HG02588 (cell line): ENCODE data around the gene MRPL45.
"Not testable (repeated sequence)": the region's sequence is repeated elsewhere in the genome, so short reads cannot be mapped to it uniquely, and the experiment has no call there.

ENCODE experiments used
- ATAC-seq: cut with Tn5 transposase; IDR thresholded peaks from one replicate; pipeline ENCODE4 v1.9.1; 2021; ENCODE audit warnings: mild to moderate bottlenecking, moderate library complexity; ENCODE audit not compliant: unreplicated experiment

MRPL45 gene

DNA sequence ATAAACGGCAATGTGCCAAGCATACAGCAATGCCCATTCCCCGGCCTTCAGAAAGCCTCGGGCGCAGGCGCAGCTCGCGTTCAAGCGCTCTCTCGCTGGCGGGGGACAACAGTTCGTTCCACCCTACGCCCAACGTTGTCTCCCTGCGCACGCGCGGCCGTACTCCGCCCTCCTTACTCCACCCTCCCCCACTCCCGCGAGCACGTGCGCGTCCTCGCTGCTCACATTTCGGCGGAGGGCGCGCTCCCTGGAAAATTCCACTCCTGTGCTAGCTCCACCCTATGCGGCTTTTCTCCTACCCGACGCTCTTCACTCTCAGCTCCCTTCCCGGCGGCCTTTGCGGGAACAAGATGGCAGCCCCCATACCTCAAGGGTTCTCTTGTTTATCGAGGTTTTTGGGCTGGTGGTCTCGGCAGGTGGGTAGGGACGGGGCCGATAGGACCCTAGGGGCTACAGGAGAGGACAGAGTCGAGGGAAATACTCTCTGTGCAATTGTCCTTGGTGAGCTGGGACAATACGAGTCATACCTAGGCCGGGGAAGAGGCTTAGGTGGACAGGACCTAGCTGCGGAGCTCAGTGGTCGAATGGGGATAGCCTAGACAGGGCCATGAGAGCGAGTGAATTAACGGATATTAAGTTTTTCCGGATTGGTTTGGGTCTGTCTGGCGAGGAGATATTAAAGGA lies at the start of gene MRPL45:
Gene MRPL45 (plus strand): TSS at position 335 of the 684 bp plus-strand sequence. CDS start 16 bp downstream, at position 351.
- peak; percentile 94 for ATAC-seq

- not testable (repeated sequence) for ATAC-seq
Measured at GRCh38 chr17:38253191-38253590, 43.8 kb upstream of the MRPL45 start.

DNA sequence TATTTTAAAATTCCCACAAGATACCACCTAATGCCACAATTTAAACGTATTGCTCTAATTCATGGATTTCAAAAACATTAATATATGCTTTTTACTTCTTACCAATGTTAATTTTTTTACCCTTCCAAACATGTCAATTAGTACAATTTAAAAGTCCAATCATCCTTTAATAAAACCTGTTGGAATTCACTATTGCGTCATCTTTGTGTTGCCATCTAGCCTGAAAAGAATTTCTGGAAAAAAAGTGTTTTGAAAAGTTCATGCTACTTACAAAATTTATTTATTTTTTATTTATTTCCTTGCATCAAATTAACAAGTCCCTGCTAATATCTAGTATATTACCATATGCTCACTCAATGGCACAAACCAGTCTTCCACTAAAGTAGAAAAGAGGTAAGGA lies 42.6 kb upstream of the MRPL45 start:
- ATAC-seq: not testable (repeated sequence)

GRCh38 chr17:38257013-38257621 lies 39.9 kb upstream of the MRPL45 start:
- peak; percentile 75 for ATAC-seq

GRCh38 chr17:38265974-38266506 lies 30.9 kb upstream of the MRPL45 start:
- not testable (repeated sequence) for ATAC-seq

DNA sequence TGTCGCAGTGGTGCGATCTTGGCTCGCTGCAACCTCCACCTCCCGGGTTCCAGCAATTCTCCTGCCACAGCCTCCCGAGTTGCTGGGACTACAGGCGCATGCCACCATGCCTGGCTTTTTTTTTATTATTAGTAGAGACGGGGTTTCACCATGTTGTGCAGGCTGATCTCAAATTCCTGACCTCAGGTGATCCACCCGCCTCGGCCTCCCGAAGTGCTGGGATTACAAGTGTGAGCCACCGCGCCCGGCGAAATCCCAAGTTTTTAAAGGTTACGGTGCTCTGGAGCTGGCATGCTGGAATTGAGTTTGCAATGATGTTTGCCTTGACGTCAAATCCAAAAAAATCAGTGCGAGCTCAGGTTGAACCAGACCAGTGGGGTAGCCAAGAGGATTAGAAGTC lies 30.4 kb upstream of the MRPL45 start:
- ATAC-seq: not testable (repeated sequence)

DNA sequence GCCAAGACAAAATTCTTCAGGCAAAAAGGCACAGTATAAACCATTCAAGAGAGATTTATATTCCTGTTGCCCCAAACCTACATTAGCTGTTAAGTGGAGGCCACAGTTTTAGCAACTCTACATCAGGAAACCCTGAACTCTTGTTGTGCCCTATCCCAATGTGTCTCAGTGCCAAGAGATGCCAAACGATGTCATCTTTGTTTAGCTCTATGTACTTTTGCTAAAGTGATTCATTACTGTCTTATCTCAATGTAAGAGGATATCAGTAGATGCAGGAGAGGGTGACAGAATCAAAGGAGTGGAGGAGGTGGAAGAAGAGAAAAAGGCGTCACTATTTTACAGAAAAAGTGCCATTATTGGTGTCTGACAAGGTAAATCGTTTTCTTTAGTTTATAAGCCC lies 28.8 kb upstream of the MRPL45 start:
- not testable (repeated sequence) for ATAC-seq

GRCh38 chr17:38269045-38269444 lies 27.9 kb upstream of the MRPL45 start:
- ATAC-seq: not testable (repeated sequence)

DNA sequence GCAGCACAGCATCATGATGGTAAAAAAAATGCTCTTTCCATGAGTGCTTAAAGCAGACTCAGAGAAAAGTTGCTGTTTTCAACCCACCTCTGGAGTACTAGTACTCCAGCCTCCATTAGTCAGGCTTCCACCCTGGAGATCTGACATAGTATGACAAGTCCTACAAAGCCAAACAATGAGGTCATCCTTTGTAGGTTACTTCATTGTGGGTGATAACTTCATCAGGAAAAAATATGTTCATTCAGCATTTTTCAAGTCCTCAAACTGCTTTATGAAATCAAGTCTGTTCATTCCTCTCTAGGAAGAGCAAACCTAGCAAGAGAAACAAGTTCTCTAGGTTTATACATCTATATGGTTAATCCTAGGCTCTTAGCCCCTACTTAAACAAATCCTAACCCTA lies 27.4 kb upstream of the MRPL45 start:
- ATAC-seq: not testable (repeated sequence)

DNA sequence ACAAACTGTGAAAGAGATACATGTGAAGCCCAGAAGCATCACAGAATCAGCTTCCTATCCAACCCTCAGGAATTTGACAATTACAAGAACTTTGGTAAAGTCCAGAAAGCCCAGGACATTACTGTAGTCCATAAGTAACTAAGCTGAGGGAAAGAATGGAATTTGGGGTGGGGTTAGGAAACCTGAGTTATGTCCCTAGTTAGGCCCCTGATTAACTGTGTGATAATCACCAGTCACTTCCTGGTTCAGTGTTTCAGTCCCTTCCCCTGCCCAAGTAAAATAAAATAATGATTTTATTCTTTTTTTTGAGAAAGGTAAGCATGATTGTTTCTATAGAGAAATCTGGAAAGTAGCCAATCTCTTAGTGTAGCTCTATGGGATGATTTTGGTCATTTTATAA lies 11.0 kb upstream of the MRPL45 start:
- not testable (repeated sequence) for ATAC-seq

GRCh38 chr17:38286501-38287091 lies 10.4 kb upstream of the MRPL45 start:
- not testable (repeated sequence) for ATAC-seq

DNA sequence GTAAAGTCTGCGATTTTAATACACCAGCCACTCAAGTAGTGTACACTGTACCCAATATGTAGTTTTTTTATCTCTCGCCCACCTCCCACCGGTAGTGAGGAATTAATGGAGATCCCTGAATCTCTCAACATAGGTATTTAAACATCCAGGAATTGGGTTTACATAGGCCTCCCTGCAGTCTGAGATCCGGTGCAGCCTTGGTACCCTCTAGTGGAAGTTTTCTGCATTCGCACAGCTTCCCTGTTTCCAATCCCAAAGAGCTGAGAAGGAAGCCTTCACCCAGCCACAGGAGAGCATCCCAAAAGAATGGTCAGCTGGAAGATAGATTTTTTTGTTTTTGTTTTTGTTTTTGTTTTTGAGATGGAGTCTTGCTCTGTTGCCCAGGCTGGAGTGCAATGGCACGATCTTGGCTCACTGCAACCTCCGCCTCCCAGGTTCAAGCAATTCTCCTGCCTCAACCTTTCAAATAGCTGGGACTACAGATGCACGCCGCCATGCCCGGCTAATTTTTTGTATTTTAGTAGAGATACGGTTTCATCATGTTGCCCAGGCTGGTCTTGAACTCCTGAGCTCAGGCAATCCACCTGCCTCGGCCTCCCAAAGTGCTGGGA lies 8.6 kb upstream of the MRPL45 start:
- ATAC-seq: not testable (repeated sequence)

DNA sequence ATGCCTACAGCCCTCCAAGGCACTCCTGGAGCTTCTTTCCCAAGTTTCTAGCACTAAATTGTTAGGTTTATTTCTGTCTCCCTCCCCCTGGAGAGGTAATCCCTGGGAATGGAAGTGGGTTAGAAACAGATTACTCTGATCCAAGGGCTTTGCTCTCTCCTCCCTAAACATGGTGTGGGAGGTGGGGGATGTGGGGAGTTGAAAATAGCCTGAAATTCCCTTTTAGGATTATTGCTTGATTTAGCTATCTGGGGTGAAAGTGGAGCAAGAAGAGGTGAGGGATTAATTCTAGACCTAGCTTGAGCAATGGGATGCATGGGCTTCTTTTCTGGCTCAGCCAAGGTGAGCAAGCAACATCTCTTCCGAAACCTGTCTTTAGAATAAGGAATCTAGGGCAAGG lies 7.2 kb upstream of the MRPL45 start:
- ATAC-seq: not testable (repeated sequence)

DNA sequence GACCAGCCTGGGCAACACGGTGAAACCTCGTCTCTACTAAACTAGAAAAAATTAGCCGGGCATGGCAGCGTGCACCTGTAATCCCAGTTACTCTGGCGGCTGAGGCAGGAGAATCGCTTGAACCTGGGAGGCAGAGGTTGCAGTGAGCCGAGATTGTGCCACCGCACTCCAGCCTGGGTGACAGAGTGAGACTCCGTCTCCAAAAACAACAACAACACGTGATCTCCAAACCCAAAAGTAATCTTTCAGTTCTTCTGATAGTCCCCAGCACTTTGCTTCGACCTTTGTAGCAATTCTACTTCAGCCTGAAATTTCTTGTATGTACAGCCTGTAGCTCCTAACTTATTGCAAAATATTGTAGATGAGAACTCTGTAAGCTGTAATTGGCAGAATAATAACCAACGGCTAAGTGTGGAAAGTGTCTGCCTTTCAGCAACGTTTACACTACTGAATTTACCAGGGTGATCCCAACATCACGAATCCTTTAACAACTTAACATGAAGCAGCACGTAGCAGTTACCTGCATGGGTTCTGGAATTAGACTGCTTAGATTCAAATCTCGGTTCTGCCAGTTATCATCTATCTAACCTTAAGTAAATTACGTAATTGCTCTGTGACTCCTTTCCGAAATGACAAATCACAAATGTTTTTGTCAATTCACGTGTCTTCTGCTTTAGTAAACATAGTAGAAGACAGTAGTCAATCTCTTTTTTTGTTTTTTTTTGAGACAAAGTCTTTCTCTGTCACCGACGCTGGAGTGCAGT lies 1.2 kb upstream of the MRPL45 start:
- not testable (repeated sequence) for ATAC-seq

DNA sequence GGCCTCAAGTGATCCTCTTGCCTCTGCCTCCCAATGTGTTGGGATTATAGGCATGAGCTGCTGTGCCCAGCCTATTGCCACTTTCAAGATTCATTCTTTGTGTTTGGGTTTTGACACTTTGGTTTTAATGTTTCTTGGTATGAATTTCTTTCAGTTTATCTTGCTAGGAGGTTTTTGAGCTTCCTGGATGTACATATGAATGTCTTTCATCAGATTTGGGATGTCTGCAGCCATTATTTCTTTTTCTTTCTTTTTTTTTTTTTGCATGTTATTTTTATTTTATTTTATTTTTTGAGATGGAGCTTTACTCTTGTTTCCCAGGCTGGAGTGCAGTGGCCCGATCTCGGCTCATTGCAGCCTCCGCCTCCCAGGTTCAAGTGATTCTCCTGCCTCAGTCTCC lies 18.5 kb downstream of the MRPL45 start:
- no peak for ATAC-seq

GRCh38 chr17:38317081-38317480 lies 20.1 kb downstream of the MRPL45 start:
- no peak for ATAC-seq

DNA sequence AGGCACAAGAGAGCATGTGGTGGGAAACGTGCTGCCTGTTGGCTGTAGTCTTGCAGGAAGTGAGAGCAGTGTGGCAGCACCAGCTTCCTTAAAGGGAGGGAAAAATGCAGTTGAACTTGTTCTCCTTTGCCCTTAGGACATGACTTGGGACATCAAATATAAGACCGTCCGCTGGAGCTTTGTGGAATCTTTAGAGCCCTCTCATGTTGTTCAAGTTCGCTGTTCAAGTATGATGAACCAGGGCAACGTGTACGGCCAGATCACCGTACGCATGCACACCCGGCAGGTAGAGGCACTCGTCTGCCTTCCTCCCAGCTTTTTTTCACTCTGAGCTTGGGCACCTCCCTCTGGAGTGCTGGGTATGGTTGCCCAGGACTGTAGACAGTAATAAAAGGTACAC lies 23.5 kb downstream of the MRPL45 start:
- no peak for ATAC-seq

GRCh38 chr17:38322156-38322779 lies 25.3 kb downstream of the MRPL45 start:
- ATAC-seq: no peak

DNA sequence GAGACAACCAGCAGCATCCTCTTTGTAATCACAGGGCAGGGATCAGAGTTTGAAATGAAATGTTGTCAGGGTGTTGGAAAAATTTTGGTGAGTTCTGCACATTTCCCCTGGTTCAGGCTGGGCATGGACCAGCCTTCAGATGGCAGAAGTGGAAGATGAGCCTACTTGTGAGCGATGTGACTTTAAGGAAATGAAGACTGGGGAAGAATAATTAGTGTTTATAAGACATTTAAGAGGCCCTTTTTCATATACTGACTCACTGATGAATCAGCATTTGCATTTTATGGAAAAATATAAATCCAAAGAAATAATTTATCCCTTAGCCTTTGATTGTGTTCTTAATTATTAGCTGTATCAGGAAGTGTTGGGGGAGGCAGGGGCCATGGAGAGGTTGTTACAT lies 25.9 kb downstream of the MRPL45 start:
- ATAC-seq: no peak

DNA sequence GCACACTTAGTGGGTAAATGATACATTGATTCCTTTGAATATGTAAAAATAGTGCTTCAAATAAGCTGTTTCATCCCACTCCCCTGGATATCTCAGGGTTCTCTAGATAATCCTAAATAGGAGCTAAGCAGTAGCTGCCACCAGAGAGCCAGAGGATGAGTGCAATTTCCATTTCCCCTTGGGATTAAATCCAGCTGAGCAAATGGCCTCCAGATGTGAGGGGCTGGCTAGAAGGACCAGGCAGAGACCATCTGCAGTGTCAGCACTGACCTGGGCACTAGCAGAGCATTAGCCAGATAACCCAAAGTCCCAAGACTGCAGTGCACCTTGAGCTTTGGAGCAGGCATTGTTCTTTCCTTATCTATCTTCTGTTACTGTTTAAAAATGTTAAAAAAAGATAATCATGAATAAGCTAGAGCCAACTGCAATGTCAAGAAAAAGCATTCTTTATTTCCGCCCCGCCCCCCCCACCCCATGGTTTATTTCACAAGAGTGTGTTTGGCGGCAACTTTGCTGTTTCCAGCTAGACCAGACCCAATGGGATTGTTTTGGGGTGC lies 27.3 kb downstream of the MRPL45 start:
- no peak for ATAC-seq
